Measurements from ENCODE around the gene ARMC6. TPM values are rescaled to one million over a fixed set of nuclear protein-coding genes. Genes with fewer than 3 reads are reported as not detected.
A peak's percentile ranks its signal among the peaks of the same experiment; 100 is the strongest.

The ARMC6 gene
- total and polyA plus RNA-seq, 2 of the 13 experiments (the other 11 are each of a cell fraction or from before 2014, with no cell fraction given), result 16.2 to 36.8 TPM

DNA sequence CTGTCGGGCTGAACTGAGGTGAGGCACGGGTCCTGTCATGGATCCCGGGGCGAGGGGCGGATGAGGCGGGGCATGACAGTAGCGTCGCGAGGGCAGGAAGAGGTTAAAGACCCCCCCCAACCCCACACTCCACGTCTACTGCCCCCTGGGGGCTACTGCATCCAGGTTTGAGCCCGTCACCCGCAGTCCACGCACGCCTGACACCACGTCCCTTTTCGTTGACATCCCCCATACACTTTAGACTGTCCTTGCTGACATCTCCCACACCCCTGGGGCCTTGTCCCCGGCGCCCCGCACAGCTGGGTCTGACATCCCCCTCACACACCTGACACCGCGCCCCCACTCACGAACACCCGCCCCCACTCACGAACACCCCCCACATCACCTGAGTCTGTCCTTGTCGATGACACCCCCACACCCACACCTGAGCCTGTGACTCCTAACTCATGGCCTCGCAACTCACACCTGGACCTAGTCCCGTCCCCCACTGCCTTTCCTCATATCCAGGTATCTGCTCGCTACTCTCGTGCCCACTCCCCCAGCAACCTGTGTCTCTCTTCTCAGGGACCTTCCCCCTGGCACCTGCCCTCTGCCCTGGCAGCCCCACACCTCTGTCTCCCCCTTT, 30.8 kb downstream of the ARMC6 start (continued):
- TF ChIP-seq, protein P1, sequence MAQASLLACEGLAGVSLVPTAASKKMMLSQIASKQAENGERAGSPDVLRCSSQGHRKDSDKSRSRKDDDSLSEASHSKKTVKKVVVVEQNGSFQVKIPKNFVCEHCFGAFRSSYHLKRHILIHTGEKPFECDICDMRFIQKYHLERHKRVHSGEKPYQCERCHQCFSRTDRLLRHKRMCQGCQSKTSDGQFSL (CRISPR knock-in tag; IDR thresholded peaks at IDR 0.05), result peak; percentile 99
- TF ChIP-seq ZBTB8A (CRISPR knock-in tag; IDR thresholded peaks at IDR 0.05; ENCODE audit: borderline replicate concordance, low read depth) (no peak), ZNF121 (CRISPR knock-in tag; IDR thresholded peaks at IDR 0.05) (0 out of 2 replicates have a peak, but pooled peaks have one; percentile 57), SNAI1 (CRISPR knock-in tag; IDR thresholded peaks at IDR 0.05; ENCODE audit: borderline replicate concordance) (no peak), ZNF850 (CRISPR knock-in tag; conservative IDR thresholded peaks at IDR 0.05) (no peak), GZF1 (CRISPR knock-in tag; IDR thresholded peaks at IDR 0.05) (no peak), SALL1 (CRISPR knock-in tag; IDR thresholded peaks at IDR 0.05) (no peak), ZBTB38 (CRISPR knock-in tag; IDR thresholded peaks at IDR 0.05) (no peak), RAD51 (IDR thresholded peaks at IDR 0.05; ENCODE audit: borderline replicate concordance) (no peak), KDM4B (CRISPR knock-in tag; IDR thresholded peaks at IDR 0.05) (no peak), ZNF615 (CRISPR knock-in tag; IDR thresholded peaks at IDR 0.05; ENCODE audit: borderline replicate concordance) (no peak), ZNF446 (CRISPR knock-in tag; IDR thresholded peaks at IDR 0.05) (no peak), ZNF160 (CRISPR knock-in tag; IDR thresholded peaks at IDR 0.05) (no peak), TMF1 (CRISPR knock-in tag; IDR thresholded peaks at IDR 0.05; ENCODE audit: low read depth) (no peak; the same call in 1 of the 2 replicates), ZNF816 (CRISPR knock-in tag; IDR thresholded peaks at IDR 0.05; ENCODE audit: borderline replicate concordance) (no peak), SYNCRIP (IDR thresholded peaks at IDR 0.05; ENCODE audit: insufficient read depth, low read depth, low read length) (no peak), NR1H2 (CRISPR knock-in tag; IDR thresholded peaks at IDR 0.05; ENCODE audit: borderline replicate concordance, low read depth) (no peak)
- TF ChIP-seq, protein P2, sequence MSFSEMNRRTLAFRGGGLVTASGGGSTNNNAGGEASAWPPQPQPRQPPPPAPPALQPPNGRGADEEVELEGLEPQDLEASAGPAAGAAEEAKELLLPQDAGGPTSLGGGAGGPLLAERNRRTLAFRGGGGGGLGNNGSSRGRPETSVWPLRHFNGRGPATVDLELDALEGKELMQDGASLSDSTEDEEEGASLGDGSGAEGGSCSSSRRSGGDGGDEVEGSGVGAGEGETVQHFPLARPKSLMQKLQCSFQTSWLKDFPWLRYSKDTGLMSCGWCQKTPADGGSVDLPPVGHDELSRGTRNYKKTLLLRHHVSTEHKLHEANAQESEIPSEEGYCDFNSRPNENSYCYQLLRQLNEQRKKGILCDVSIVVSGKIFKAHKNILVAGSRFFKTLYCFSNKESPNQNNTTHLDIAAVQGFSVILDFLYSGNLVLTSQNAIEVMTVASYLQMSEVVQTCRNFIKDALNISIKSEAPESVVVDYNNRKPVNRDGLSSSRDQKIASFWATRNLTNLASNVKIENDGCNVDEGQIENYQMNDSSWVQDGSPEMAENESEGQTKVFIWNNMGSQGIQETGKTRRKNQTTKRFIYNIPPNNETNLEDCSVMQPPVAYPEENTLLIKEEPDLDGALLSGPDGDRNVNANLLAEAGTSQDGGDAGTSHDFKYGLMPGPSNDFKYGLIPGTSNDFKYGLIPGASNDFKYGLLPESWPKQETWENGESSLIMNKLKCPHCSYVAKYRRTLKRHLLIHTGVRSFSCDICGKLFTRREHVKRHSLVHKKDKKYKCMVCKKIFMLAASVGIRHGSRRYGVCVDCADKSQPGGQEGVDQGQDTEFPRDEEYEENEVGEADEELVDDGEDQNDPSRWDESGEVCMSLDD (CRISPR knock-in tag; IDR thresholded peaks at IDR 0.05; ENCODE audit: borderline replicate concordance), result peak; percentile 3; the same call in 1 of the 2 replicates
- TF ChIP-seq, protein P3, sequence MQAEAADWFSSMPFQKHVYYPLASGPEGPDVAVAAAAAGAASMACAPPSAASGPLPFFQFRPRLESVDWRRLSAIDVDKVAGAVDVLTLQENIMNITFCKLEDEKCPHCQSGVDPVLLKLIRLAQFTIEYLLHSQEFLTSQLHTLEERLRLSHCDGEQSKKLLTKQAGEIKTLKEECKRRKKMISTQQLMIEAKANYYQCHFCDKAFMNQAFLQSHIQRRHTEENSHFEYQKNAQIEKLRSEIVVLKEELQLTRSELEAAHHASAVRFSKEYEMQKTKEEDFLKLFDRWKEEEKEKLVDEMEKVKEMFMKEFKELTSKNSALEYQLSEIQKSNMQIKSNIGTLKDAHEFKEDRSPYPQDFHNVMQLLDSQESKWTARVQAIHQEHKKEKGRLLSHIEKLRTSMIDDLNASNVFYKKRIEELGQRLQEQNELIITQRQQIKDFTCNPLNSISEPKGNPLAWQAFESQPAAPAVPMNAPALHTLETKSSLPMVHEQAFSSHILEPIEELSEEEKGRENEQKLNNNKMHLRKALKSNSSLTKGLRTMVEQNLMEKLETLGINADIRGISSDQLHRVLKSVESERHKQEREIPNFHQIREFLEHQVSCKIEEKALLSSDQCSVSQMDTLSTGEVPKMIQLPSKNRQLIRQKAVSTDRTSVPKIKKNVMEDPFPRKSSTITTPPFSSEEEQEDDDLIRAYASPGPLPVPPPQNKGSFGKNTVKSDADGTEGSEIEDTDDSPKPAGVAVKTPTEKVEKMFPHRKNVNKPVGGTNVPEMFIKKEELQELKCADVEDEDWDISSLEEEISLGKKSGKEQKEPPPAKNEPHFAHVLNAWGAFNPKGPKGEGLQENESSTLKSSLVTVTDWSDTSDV (CRISPR knock-in tag; IDR thresholded peaks at IDR 0.05), result no peak
- TF ChIP-seq, protein P4, sequence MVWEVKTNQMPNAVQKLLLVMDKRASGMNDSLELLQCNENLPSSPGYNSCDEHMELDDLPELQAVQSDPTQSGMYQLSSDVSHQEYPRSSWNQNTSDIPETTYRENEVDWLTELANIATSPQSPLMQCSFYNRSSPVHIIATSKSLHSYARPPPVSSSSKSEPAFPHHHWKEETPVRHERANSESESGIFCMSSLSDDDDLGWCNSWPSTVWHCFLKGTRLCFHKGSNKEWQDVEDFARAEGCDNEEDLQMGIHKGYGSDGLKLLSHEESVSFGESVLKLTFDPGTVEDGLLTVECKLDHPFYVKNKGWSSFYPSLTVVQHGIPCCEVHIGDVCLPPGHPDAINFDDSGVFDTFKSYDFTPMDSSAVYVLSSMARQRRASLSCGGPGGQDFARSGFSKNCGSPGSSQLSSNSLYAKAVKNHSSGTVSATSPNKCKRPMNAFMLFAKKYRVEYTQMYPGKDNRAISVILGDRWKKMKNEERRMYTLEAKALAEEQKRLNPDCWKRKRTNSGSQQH (CRISPR knock-in tag; IDR thresholded peaks at IDR 0.05; ENCODE audit: low read depth), result no peak
- TF ChIP-seq, protein P5, sequence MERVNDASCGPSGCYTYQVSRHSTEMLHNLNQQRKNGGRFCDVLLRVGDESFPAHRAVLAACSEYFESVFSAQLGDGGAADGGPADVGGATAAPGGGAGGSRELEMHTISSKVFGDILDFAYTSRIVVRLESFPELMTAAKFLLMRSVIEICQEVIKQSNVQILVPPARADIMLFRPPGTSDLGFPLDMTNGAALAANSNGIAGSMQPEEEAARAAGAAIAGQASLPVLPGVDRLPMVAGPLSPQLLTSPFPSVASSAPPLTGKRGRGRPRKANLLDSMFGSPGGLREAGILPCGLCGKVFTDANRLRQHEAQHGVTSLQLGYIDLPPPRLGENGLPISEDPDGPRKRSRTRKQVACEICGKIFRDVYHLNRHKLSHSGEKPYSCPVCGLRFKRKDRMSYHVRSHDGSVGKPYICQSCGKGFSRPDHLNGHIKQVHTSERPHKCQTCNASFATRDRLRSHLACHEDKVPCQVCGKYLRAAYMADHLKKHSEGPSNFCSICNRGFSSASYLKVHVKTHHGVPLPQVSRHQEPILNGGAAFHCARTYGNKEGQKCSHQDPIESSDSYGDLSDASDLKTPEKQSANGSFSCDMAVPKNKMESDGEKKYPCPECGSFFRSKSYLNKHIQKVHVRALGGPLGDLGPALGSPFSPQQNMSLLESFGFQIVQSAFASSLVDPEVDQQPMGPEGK (CRISPR knock-in tag; IDR thresholded peaks at IDR 0.05), result peak; percentile 80

All from HepG2 (cell line).